GM12878 (cell line): Measurements from ENCODE around the gene ANKRD11. TPM values are rescaled to one million over a fixed set of nuclear protein-coding genes. Genes with fewer than 3 reads are reported as not detected.
"Not testable (repeated sequence)": the region's sequence is repeated elsewhere in the genome, so short reads cannot be mapped to it uniquely, and the experiment has no call there.

ENCODE experiments used
- ATAC-seq: fragments of 200-7000 bp; cut with Tn5 transposase; 3 replicates; pipeline ENCODE4 v1.9.1; 2020; ENCODE audit warnings: mild to moderate bottlenecking, moderate library complexity
- BruUV-seq: library from RNA; stranded (reverse); fragments of 400-500 nt; replicated peaks from 2 replicates; lab custom pipeline; 2021; lab: Mats Ljungman, UMichigan
- CTCF ChIA-PET: fragments of 300-600 bp; sonication (Branson Sonifier 250); formaldehyde crosslinking; extraction: SDS; loops from one replicate; lab custom pipeline; 2021; ENCODE audit warnings: inconsistent platforms; lab: Yijun Ruan, JAX
- POLR2A ChIA-PET: fragments of 350-600 bp; formaldehyde crosslinking; extraction: SDS; loops from one replicate; lab custom pipeline; 2021; ENCODE audit warnings: inconsistent platforms; lab: Charles Lee
- RAD21 ChIA-PET: fragments of 300-600 bp; sonication (Branson Sonifier 250); formaldehyde crosslinking; loops from one replicate; lab custom pipeline; 2023; ENCODE audit warnings: antibody characterized with exemption; ENCODE audit not compliant: unreplicated experiment; lab: Charles Lee
- SMC1A ChIA-PET: fragments of 300-600 bp; sonication (Branson Sonifier 250); formaldehyde crosslinking; loops from one replicate; lab custom pipeline; 2023; ENCODE audit not compliant: unreplicated experiment, uncharacterized antibody; lab: Charles Lee
- DNase-seq: peaks from one replicate; pipeline ENCODE4 v3.0.0-alpha.2; 2011; ENCODE audit warnings: low read depth, low spot score
- FAIRE-seq: peaks from 3 replicates; lab custom pipeline; 2011; peaks lifted over from hg19 to GRCh38; lab: Jason Lieb, UNC
- H2AFZ ChIP-seq: 2 replicates; pipeline ENCODE4 v1.6.0; 2011; ENCODE audit warnings: low read depth, low read length, control low read depth; ENCODE audit not compliant: control insufficient read depth
- H3K27ac ChIP-seq: 2 replicates; pipeline ENCODE4 v1.5.1; 2011; ENCODE audit warnings: control low read depth; ENCODE audit not compliant: control insufficient read depth, insufficient read depth
- H3K27me3 ChIP-seq, 2 experiments: replicated peaks in 1 of 2; 2 replicates each; pipeline versions ENCODE4 v1.6.0 to v1.6.1; 2011; ENCODE audit warnings: low read length in 1 of 2; ENCODE audit not compliant: control insufficient read depth in 2 of 2, insufficient read depth in 2 of 2
- H3K36me3 ChIP-seq, 2 experiments: 2 replicates each; pipeline ENCODE4 v1.5.1; 2011; ENCODE audit warnings: low read length in 1 of 2; ENCODE audit not compliant: control insufficient read depth in 2 of 2, insufficient read depth in 2 of 2
- H3K4me1 ChIP-seq: 2 replicates; pipeline ENCODE4 v1.6.1; 2011; ENCODE audit warnings: mild to moderate bottlenecking, low read length, moderate library complexity, mixed read lengths; ENCODE audit not compliant: control insufficient read depth, insufficient read depth
- H3K4me2 ChIP-seq: 2 replicates; pipeline ENCODE4 v1.6.0; 2011; ENCODE audit warnings: control low read depth; ENCODE audit not compliant: control insufficient read depth, insufficient read depth
- H3K4me3 ChIP-seq: fragments of 200-600 bp; sonication (generic); 2 replicates; pipeline ENCODE4 v1.5.1; 2016
- H3K79me2 ChIP-seq: 2 replicates; pipeline ENCODE4 v1.6.0; 2011; ENCODE audit warnings: low read length; ENCODE audit not compliant: control insufficient read depth, insufficient read depth
- H3K9ac ChIP-seq: 2 replicates; pipeline ENCODE4 v1.8.0; 2011; ENCODE audit warnings: low read length, control low read depth, mixed read lengths; ENCODE audit not compliant: control insufficient read depth, insufficient read depth
- H3K9me3 ChIP-seq: replicated peaks from 3 replicates; pipeline ENCODE4 v1.5.1; 2011; ENCODE audit warnings: mild to moderate bottlenecking, low read length; ENCODE audit not compliant: control insufficient read depth, insufficient read depth
- H4K20me1 ChIP-seq: 2 replicates; pipeline ENCODE4 v1.6.0; 2011; ENCODE audit not compliant: control insufficient read depth, insufficient read depth
- ATF7 ChIP-seq: fragments of 450-650 bp; IDR thresholded peaks from 2 replicates; pipeline ENCODE4 v1.6.1; 2016; ENCODE audit warnings: low read depth, mild to moderate bottlenecking
- NFXL1 ChIP-seq: fragments of 450-650 bp; IDR thresholded peaks from 2 replicates; pipeline ENCODE4 v1.6.1; 2017; ENCODE audit warnings: antibody characterized with exemption, mild to moderate bottlenecking, borderline replicate concordance
- PAX5 ChIP-seq: IDR thresholded peaks from 2 replicates; pipeline ENCODE4 v1.6.1; 2011; ENCODE audit warnings: low read depth, low read length, borderline replicate concordance
- POLR2A ChIP-seq: IDR thresholded peaks from 2 replicates; pipeline ENCODE4 v1.6.1; 2011; ENCODE audit warnings: low read depth, mild to moderate bottlenecking, low read length
- ZNF24 ChIP-seq: fragments of 450-650 bp; IDR thresholded peaks from 2 replicates; pipeline ENCODE4 v1.6.1; 2017; ENCODE audit warnings: antibody characterized with exemption, mild to moderate bottlenecking
- WGBS: methylation state at CpG from one replicate; pipeline ENCODE4 v1.1.6; 2016; ENCODE audit warnings: low lambda C conversion rate; ENCODE audit not compliant: insufficient replicate concordance, insufficient coverage; ENCODE audit errors: missing lambda C conversion rate; 5-methylcytosine and 5-hydroxymethylcytosine counted together
- in situ Hi-C: fragments of 300-500 bp; cut with MboI; formaldehyde crosslinking; loops from 9 replicates; pipeline ENCODE4 v1.14.3; 2018; ENCODE audit warnings: mixed read lengths
- intact Hi-C: fragments of 100-400 bp; cut with micrococcal nuclease; formaldehyde crosslinking; loops from one replicate; pipeline ENCODE4 v1.14.2; 2022; ENCODE audit not compliant: unreplicated experiment
- polyA plus RNA-seq, 11 experiments: library from polyadenylated mRNA; depleted of rRNA in 4 of 11; unstranded in 6 of 11; stranded (reverse) in 5 of 11; fragments of >200 nt; fragmentation: Nextera tagmentation in 4 of 11; fragmentation: Illumina TruSeq in 1 of 11; extraction: Ambion mirVana in 4 of 11; extraction: Trizol in 1 of 11; gene quantifications; 1 replicate in 1 of 11; 2 replicates in 10 of 11; pipeline versions ENCODE4 v1.2.1 to v1.2.3, GENCODE V29; 2011 to 2016; ENCODE audit warnings: inconsistent platforms in 2 of 11, missing spikeins in 2 of 11, low read depth in 1 of 11
- total RNA-seq, 4 experiments: library from RNA; depleted of rRNA in 3 of 4; stranded (reverse); fragments of >200 nt in 3 of 4; fragmentation: Illumina TruSeq in 1 of 4; extraction: Trizol in 1 of 4; gene quantifications; 2 replicates each; pipeline versions ENCODE4 v1.2.1 to v1.2.3, GENCODE V29; 2013 to 2021
- TF ChIP-seq, protein P1 (sequence below): IDR thresholded peaks from 2 replicates; pipeline ENCODE4 v1.6.1; 2011; ENCODE audit warnings: low read depth, low read length, improper control_type of control experiment, borderline replicate concordance
- TF ChIP-seq, protein P2 (sequence below): IDR thresholded peaks from 2 replicates; pipeline ENCODE4 v1.6.1; 2011; ENCODE audit warnings: borderline replicate concordance, low read depth, mild to moderate bottlenecking, moderate library complexity, mixed read lengths, low read length; ENCODE audit not compliant: insufficient read depth; ENCODE audit errors: extremely low read length

Gene ANKRD11
- total and polyA plus RNA-seq, 10 of the 15 experiments (the other 5 are each of a cell fraction or from before 2014, with no cell fraction given) = 5.1 to 103 (median 27.4) TPM

DNA sequence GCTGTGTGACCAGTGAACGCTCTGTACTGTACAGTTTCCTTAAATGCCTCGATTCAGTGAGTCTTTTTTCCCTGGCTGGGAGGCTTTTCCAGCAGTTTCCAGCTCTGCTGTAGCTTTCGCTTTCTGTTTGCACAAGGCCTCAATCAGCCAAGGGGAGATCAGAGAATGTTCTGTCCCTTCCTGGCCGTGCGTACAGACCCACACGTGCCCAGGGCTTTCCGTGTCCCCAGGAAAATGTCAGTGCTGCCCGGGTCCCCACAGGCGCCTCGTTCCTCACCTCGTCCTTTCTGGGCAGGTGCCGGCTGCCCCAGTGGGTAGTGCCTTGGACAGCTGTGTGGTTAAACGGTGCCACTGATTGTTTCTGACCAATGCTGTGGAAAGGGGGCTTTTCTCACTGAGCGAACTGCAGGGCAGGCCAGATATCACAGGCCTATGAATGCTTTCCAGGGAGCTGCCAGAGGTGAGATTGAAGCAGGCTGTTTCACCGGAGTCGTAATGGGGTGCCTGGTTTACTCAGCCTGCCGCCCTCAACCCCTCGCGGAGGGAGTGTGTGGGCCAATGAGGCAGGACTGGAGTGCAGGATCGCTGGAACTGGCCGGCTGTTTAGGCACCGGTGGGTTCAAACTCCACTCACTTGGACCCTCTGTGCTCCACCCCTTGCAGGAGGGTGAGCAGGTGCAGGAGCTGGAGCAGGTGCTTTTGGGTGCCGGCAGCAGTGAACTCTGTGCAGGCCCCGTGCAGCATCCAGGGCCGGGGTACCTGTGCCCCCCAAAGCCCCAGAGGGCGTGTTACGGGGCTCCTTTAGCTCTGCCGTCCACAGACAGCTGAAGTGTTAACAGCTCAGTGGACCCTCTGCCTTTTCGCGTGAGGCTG, 228.4 kb downstream of the ANKRD11 start:
- DNase-seq (no peak), FAIRE-seq (no peak), ATAC-seq (no peak)
- ChIA-PET SMC1A (no interaction called here), RAD21 (no interaction called here), POLR2A (interaction anchor here (0.7 to 1.2 kb wide), 2 partner anchors 30 to 475 kb away, joined by 3 read pairs; no protein-coding TSS in a partner anchor), CTCF (no interaction called here)
- Histone ChIP-seq H2AFZ (no peak overlapping the region), H3K9ac (no peak overlapping the region), H3K27me3 (no peaks in the 10 kb centered on the region; a peak in 2 of 4 replicates), H3K79me2 (no peaks in the 10 kb centered on the region), H3K4me3 (no peak overlapping the region), H4K20me1 (no peaks in the 10 kb centered on the region), H3K27ac (no peak overlapping the region), H3K36me3 (peaks cover 3% of the 10 kb centered on the region in 2 experiments; a peak in 2 of 4 replicates), H3K9me3 (no peaks in the 10 kb centered on the region; the same call in 2 of the 3 replicates), H3K4me1 (no peaks in the 10 kb centered on the region), H3K4me2 (no peak overlapping the region)
- intact Hi-C loops (no loop called here), in situ Hi-C loops (no loop called here)
- TF ChIP-seq, protein P1, sequence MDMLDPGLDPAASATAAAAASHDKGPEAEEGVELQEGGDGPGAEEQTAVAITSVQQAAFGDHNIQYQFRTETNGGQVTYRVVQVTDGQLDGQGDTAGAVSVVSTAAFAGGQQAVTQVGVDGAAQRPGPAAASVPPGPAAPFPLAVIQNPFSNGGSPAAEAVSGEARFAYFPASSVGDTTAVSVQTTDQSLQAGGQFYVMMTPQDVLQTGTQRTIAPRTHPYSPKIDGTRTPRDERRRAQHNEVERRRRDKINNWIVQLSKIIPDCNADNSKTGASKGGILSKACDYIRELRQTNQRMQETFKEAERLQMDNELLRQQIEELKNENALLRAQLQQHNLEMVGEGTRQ = no peak
- TF ChIP-seq ZNF24 (no peak), PAX5 (no peak), POLR2A (0 out of 2 replicates have a peak, but pooled peaks have one; percentile 27), NFXL1 (no peak), ATF7 (no peak)
- TF ChIP-seq, protein P2, sequence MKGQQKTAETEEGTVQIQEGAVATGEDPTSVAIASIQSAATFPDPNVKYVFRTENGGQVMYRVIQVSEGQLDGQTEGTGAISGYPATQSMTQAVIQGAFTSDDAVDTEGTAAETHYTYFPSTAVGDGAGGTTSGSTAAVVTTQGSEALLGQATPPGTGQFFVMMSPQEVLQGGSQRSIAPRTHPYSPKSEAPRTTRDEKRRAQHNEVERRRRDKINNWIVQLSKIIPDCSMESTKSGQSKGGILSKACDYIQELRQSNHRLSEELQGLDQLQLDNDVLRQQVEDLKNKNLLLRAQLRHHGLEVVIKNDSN = no peak
- BruUV-seq = no TSS peak
- 85% methylated on average over 30 of the region's 30 CpGs for WGBS

DNA sequence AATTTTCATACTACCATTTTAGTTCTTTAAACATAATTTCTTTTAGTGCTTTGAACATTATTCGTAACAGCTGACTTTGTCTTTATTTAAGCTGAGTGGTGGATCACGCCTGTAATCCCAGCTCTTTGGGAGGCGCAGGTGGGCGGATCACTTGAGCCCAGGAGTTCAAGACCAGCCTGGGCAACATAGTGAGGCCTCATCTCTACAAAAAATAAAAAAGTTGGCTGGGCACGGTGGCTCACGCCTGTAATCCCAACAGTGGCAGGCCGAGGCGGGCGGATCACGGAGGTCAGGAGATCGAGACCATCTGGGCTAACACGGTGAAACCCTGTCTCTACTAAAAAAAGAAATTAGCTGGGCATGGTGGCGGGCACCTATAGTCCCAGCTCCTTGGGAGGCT, 230.5 kb downstream of the ANKRD11 start:
- H3K36me3 ChIP-seq, H3K9me3 ChIP-seq, intact Hi-C loops, RAD21 ChIA-PET, H3K4me1 ChIP-seq, H2AFZ ChIP-seq, in situ Hi-C loops, H3K4me3 ChIP-seq, ATAC-seq, DNase-seq, H3K27ac ChIP-seq, POLR2A ChIA-PET, CTCF ChIA-PET, H4K20me1 ChIP-seq, FAIRE-seq, H3K27me3 ChIP-seq, H3K9ac ChIP-seq, H3K4me2 ChIP-seq, SMC1A ChIA-PET, BruUV-seq, H3K79me2 ChIP-seq: not testable (repeated sequence)
- WGBS = 96% methylated on average over 13 of the region's 13 CpGs
